ENCODE measurements around the gene CNDP2.

DNA sequence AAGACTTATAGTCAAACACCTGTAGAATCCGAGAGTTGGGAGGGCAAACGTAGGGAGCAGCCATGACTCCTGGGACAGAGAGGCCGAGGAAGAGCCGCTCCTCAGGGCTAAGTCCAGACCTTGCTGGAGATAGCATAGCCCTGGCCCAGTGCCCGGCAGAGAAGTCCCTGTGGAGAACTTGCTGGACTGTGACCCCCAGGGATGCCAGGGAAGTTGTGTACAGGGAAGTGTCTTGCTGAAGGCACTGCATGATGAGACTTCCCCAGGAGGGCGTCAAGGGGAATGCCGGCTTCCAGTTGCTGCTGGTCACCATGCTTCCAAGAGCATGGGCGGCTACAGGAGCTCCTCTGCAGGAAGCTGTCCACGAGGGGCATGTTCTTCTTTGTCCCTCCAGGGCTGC, 29.6 kb downstream of the CNDP2 start:
- TF ChIP-seq EP300 (IDR thresholded peaks at IDR 0.05), result no peak
- TF ChIP-seq CTCF (IDR thresholded peaks at IDR 0.05), result no peak
- no peak for TF ChIP-seq POLR2AphosphoS5 (IDR thresholded peaks at IDR 0.05)
